ENCODE data around the gene U2AF1L4. TPM values are rescaled to one million over a fixed set of nuclear protein-coding genes. Genes with fewer than 3 reads are reported as not detected.

U2AF1L4 gene
- total RNA-seq, 4 donors from 2014 or later = 14.8 to 30.5 (median 19.7) TPM

DNA sequence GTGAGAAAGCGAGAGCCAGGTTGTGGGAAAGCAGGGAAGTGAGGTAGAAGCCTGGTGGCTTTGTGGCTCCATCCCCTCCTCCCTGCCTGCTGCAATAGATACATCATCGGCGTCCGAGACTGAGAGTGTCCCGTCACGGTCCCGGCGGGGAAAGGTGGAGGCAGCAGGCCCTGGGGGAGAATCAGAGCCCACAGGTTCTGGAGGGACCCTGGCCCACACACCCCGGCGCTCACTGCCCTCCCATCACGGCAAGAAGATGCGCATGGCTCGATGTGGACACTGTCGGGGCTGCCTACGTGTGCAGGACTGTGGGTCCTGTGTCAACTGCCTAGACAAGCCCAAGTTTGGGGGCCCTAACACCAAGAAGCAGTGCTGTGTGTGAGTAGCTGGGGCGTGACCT, 22.3 kb downstream of the U2AF1L4 start:
- TF ChIP-seq, protein P1, sequence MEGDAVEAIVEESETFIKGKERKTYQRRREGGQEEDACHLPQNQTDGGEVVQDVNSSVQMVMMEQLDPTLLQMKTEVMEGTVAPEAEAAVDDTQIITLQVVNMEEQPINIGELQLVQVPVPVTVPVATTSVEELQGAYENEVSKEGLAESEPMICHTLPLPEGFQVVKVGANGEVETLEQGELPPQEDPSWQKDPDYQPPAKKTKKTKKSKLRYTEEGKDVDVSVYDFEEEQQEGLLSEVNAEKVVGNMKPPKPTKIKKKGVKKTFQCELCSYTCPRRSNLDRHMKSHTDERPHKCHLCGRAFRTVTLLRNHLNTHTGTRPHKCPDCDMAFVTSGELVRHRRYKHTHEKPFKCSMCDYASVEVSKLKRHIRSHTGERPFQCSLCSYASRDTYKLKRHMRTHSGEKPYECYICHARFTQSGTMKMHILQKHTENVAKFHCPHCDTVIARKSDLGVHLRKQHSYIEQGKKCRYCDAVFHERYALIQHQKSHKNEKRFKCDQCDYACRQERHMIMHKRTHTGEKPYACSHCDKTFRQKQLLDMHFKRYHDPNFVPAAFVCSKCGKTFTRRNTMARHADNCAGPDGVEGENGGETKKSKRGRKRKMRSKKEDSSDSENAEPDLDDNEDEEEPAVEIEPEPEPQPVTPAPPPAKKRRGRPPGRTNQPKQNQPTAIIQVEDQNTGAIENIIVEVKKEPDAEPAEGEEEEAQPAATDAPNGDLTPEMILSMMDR (IDR thresholded peaks at IDR 0.05; ENCODE audit: low read depth) = no peak

DNA sequence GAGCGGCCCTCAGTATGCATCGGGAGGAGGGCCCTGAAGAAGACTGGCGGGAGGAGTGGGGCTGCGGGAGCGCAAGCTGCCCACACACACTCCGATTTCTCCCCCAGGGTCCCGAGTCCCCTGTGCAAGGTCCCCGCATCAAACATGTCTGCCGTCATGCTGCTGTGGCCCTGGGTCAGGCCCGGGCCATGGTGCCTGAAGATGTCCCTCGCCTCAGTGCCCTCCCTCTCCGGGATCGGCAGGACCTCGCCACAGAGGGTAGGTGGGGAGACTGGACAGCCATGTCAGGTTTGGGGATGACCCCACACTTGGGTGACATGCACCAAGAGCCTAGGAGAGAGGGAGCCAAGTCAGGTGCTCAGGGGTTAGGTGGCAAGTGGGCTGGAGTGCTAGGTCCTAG, 22.8 kb downstream of the U2AF1L4 start:
- TF ChIP-seq, protein P1 (IDR thresholded peaks at IDR 0.05; ENCODE audit: low read depth) = no peak

DNA sequence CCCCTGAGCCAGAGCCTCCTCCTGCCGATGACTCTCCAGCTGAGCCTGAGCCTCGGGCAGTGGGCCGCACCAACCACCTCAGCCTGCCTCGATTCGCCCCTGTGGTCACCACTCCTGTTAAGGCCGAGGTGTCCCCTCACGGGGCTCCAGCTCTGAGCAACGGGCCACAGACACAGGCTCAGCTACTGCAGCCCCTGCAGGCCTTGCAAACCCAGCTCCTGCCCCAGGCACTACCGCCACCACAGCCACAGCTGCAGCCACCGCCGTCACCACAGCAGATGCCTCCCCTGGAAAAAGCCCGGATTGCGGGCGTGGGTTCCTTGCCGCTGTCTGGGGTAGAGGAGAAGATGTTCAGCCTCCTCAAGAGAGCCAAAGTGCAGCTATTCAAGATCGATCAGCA, 23.8 kb downstream of the U2AF1L4 start:
- TF ChIP-seq, protein P1 (IDR thresholded peaks at IDR 0.05; ENCODE audit: low read depth) = no peak

DNA sequence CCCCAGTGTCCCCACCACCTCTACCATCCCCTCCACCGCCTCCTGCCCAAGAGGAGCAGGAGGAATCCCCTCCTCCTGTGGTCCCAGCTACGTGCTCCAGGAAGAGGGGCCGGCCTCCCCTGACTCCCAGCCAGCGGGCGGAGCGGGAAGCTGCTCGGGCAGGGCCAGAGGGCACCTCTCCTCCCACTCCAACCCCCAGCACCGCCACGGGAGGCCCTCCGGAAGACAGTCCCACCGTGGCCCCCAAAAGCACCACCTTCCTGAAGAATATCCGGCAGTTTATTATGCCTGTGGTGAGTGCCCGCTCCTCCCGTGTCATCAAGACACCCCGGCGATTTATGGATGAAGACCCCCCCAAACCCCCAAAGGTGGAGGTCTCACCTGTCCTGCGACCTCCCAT, 24.6 kb downstream of the U2AF1L4 start:
- TF ChIP-seq, protein P1 (IDR thresholded peaks at IDR 0.05; ENCODE audit: low read depth) = no peak

DNA sequence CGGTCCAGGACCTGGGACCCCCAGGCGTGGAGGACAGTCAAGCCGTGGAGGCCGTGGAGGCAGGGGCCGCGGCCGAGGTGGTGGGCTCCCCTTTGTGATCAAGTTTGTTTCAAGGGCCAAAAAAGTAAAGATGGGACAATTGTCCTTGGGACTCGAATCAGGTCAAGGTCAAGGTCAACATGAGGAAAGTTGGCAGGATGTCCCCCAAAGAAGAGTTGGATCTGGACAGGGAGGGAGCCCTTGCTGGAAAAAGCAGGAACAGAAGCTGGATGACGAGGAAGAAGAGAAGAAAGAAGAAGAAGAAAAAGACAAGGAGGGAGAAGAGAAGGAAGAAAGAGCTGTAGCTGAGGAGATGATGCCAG, 25.1 kb downstream of the U2AF1L4 start:
- TF ChIP-seq, protein P1 (IDR thresholded peaks at IDR 0.05; ENCODE audit: low read depth) = no peak

DNA sequence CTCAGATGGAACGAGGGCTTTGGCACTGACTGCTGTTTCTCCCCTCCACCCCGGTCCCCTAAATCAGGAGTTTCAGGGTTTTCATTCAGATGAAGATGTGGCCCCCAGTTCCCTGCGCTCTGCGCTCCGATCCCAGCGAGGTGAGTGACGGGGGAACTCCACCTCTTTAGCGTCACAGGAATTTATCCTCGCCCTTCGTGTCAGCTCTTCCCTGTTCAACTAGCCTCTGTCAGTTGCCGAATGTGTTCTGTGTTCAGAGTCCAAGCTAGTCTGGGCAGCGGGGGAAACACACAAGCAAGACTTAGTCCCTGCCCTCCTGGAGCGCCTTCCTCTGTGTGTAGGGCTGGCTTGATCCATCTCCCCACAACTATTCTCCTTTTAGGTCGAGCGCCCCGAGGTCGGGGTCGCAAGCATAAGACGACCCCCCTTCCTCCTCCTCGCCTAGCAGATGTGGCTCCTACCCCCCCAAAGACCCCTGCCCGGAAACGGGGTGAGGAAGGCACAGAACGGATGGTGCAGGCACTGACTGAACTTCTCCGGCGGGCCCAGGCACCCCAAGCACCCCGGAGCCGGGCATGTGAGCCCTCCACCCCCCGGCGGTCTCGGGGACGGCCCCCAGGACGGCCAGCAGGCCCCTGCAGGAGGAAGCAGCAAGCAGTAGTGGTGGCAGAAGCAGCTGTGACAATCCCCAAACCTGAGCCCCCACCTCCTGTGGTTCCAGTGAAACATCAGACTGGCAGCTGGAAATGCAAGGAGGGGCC, 25.6 kb downstream of the U2AF1L4 start:
- TF ChIP-seq, protein P1 (IDR thresholded peaks at IDR 0.05; ENCODE audit: low read depth) = no peak

DNA sequence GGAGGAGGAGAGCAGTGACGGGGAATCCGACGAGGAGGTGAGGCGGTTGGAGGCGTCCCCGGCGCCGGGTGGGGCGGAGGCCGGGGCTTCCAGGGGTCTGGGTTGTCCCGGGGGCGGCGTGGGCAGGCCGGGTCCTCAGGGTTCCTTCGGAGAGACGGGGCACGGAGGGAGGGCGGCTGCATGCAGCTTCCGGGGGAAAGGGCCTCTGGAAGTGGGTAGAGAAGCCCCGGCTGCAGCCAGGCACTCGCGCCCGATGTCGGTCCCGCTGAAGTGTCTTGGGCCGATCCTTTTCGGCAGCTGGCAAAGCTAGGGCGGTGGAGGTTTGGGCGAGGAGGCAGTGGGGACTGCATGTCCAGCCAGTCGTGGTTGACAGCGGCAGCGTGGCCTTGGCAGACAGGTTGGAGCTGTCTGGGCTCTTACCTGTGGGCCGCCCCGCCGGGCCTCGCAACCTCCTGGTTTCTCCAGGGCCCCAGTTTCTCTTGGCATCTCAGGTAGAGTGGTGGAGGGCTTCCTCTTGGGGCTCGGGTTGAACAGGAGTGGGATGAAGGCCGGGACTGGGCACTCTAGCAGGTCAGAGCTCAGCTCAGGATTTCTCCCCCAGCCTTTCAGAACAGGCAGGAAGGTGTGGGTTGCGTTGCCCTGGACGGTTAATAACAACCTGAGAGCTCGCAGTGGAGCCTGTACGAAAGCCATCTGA, 26.7 kb downstream of the U2AF1L4 start:
- TF ChIP-seq, protein P1 (IDR thresholded peaks at IDR 0.05; ENCODE audit: low read depth) = no peak
